C4-2B (cell line): ENCODE measurements around the gene HMG20B.

Experiments used
- ZFX ChIP-seq: fragments of 450-650 bp; IDR thresholded peaks from 2 replicates; pipeline ENCODE4 v1.6.1; 2017
- TF ChIP-seq, protein P1 (sequence below): fragments of 450-650 bp; conservative IDR thresholded peaks from 2 replicates; pipeline ENCODE4 v1.5.1; 2017; ENCODE audit warnings: mild to moderate bottlenecking

DNA sequence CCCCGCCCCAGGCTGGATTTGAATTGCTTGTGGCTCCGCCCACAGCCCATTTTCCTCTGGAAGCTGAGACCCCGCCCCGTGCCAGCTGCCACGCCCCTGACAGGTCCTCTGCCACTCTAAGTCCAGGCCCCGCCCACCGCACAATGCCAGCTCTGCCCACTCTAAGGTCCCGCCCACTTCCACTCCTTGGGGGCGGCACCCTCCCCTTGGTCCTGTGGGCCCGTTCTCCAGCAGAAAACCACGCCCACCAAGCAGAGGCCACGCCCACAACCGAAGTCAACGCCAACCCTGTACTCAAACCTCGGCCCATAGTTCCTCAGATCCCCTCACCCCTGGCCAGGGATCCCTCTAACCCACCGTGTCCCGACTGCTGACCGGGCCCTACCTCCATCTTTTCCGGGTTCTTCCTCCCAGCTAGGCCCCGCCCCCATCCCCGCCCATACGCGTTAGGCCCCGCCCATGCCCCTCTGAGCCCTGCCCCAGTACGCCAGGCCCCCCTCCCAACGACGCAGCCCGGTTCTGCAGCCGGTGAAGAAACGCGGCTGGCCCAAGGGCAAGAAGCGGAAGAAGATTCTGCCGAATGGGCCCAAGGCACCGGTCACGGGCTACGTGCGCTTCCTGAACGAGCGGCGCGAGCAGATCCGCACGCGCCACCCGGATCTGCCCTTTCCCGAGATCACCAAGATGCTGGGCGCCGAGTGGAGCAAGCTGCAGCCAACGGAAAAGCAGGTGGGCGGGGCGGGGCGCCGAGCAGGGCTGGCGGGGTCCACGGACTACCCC, 1.3 kb downstream of the HMG20B start:
- TF ChIP-seq, protein P1, sequence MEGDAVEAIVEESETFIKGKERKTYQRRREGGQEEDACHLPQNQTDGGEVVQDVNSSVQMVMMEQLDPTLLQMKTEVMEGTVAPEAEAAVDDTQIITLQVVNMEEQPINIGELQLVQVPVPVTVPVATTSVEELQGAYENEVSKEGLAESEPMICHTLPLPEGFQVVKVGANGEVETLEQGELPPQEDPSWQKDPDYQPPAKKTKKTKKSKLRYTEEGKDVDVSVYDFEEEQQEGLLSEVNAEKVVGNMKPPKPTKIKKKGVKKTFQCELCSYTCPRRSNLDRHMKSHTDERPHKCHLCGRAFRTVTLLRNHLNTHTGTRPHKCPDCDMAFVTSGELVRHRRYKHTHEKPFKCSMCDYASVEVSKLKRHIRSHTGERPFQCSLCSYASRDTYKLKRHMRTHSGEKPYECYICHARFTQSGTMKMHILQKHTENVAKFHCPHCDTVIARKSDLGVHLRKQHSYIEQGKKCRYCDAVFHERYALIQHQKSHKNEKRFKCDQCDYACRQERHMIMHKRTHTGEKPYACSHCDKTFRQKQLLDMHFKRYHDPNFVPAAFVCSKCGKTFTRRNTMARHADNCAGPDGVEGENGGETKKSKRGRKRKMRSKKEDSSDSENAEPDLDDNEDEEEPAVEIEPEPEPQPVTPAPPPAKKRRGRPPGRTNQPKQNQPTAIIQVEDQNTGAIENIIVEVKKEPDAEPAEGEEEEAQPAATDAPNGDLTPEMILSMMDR: no peak
- no peak for TF ChIP-seq ZFX
